Neural cell (in vitro differentiated cells): ENCODE data around the gene IQGAP2. TPM values are rescaled to one million over a fixed set of nuclear protein-coding genes. Genes with fewer than 3 reads are reported as not detected.

ENCODE experiments used
- H2AFZ ChIP-seq: fragments of 200-600, 300-800 bp; sonication (generic), shearing (Covaris generic); 2 replicates; pipeline ENCODE4 v1.6.0; 2014; ENCODE audit warnings: low read depth, mild to moderate bottlenecking, antibody characterized with exemption, low read length, moderate library complexity
- H3F3A ChIP-seq: fragments of 200-600 bp; shearing (Covaris generic); 2 replicates; pipeline ENCODE4 v1.6.1; 2016; ENCODE audit warnings: mild to moderate bottlenecking, moderate library complexity, mixed read lengths, antibody characterized with exemption, low read length; ENCODE audit not compliant: insufficient read depth, poor library complexity, severe bottlenecking
- H3K27ac ChIP-seq: fragments of 200-600, 300-800 bp; sonication (generic), shearing (Covaris generic); 2 replicates; pipeline ENCODE4 v1.5.1; 2014; ENCODE audit warnings: mild to moderate bottlenecking, low read length, moderate library complexity
- H3K27me3 ChIP-seq: fragments of 300-800, 200-600 bp; sonication (generic), shearing (Covaris generic); 2 replicates; pipeline ENCODE4 v1.6.0; 2014; ENCODE audit warnings: mild to moderate bottlenecking, low read depth, low read length, moderate library complexity; ENCODE audit not compliant: insufficient read depth
- H3K36me3 ChIP-seq: fragments of 300-800, 200-600 bp; sonication (generic), shearing (Covaris generic); 2 replicates; pipeline ENCODE4 v1.5.1; 2014; ENCODE audit warnings: mild to moderate bottlenecking, antibody characterized with exemption, low read length, moderate library complexity; ENCODE audit not compliant: insufficient read depth
- H3K4me2 ChIP-seq: fragments of 300-800, 200-600 bp; sonication (generic), shearing (Covaris generic); 2 replicates; pipeline ENCODE4 v1.6.0; 2014; ENCODE audit warnings: mild to moderate bottlenecking, low read length
- H3K4me3 ChIP-seq: fragments of 300-800, 200-600 bp; sonication (generic), shearing (Covaris generic); 2 replicates; pipeline ENCODE4 v1.5.1; 2014; ENCODE audit warnings: mild to moderate bottlenecking, low read length, moderate library complexity
- H3K79me2 ChIP-seq: fragments of 200-600 bp; shearing (Covaris generic); replicated peaks from 2 replicates; pipeline ENCODE4 v1.6.0; 2014; ENCODE audit warnings: mild to moderate bottlenecking, low read length, moderate library complexity; ENCODE audit not compliant: insufficient read depth
- H3K9ac ChIP-seq: fragments of 300-800, 200-600 bp; sonication (generic), shearing (Covaris generic); 2 replicates; pipeline ENCODE4 v1.6.1; 2016; ENCODE audit warnings: mild to moderate bottlenecking, low read length, mixed read lengths
- H3K9me2 ChIP-seq: fragments of 200-600 bp; shearing (Covaris generic); 2 replicates; pipeline ENCODE4 v1.6.1; 2016; ENCODE audit warnings: mild to moderate bottlenecking, low read length, mixed read lengths; ENCODE audit not compliant: insufficient read depth
- H3K9me3 ChIP-seq: fragments of 200-600, 300-800 bp; sonication (generic), shearing (Covaris generic); 2 replicates; pipeline ENCODE4 v1.6.1; 2016; ENCODE audit warnings: mild to moderate bottlenecking, mixed run types, low read length, moderate library complexity, mixed read lengths
- H4K20me1 ChIP-seq: fragments of 200-600 bp; shearing (Covaris generic); 2 replicates; pipeline ENCODE4 v1.6.1; 2016; ENCODE audit warnings: mild to moderate bottlenecking, mixed run types; ENCODE audit not compliant: insufficient read depth
- EP300 ChIP-seq: fragments of 450-650 bp; conservative IDR thresholded peaks from 2 replicates; pipeline ENCODE4 v1.6.1; 2014; ENCODE audit warnings: antibody characterized with exemption, mild to moderate bottlenecking, moderate library complexity; ENCODE audit not compliant: poor library complexity, severe bottlenecking
- EZH2 ChIP-seq: fragments of 200-600, 300-800 bp; shearing (Covaris generic), sonication (generic); IDR thresholded peaks from 2 replicates; pipeline ENCODE4 v1.6.1; 2014; ENCODE audit warnings: antibody characterized with exemption, low read length, borderline replicate concordance, mild to moderate bottlenecking; ENCODE audit not compliant: insufficient read depth, poor library complexity, severe bottlenecking
- MXI1 ChIP-seq: fragments of 450-650 bp; conservative IDR thresholded peaks from 2 replicates; pipeline ENCODE4 v1.6.1; 2014; ENCODE audit warnings: antibody characterized with exemption, mild to moderate bottlenecking; ENCODE audit not compliant: poor library complexity, severe bottlenecking
- POLR2AphosphoS5 ChIP-seq: IDR thresholded peaks from 2 replicates; pipeline ENCODE4 v1.6.1; 2012
- RAD21 ChIP-seq: fragments of 450-650 bp; conservative IDR thresholded peaks from 2 replicates; pipeline ENCODE4 v1.6.1; 2014; ENCODE audit warnings: antibody characterized with exemption, mild to moderate bottlenecking, moderate library complexity
- SMC3 ChIP-seq: fragments of 450-650 bp; conservative IDR thresholded peaks from 2 replicates; pipeline ENCODE4 v1.6.1; 2014; ENCODE audit warnings: antibody characterized with exemption, mild to moderate bottlenecking, moderate library complexity; ENCODE audit not compliant: poor library complexity
- TAF1 ChIP-seq: IDR thresholded peaks from 2 replicates; pipeline ENCODE4 v1.6.1; 2012; ENCODE audit warnings: low read depth
- polyA plus RNA-seq: library from polyadenylated mRNA; depleted of rRNA; stranded (reverse); fragments of >200 nt; gene quantifications from 2 replicates; pipeline ENCODE4 v1.2.3, GENCODE V29; 2014
- TF ChIP-seq, protein P1 (sequence below): fragments of 450-650 bp; IDR thresholded peaks from 2 replicates; pipeline ENCODE4 v1.5.1; 2014; ENCODE audit warnings: antibody characterized with exemption, mild to moderate bottlenecking, moderate library complexity; ENCODE audit not compliant: poor library complexity, severe bottlenecking
- TF ChIP-seq, protein P2 (sequence below): IDR thresholded peaks from 2 replicates; pipeline ENCODE4 v1.6.1; 2012; ENCODE audit warnings: borderline replicate concordance

The IQGAP2 gene
- polyA plus RNA-seq, 1 donor from 2014 or later, result 5.2 TPM

DNA sequence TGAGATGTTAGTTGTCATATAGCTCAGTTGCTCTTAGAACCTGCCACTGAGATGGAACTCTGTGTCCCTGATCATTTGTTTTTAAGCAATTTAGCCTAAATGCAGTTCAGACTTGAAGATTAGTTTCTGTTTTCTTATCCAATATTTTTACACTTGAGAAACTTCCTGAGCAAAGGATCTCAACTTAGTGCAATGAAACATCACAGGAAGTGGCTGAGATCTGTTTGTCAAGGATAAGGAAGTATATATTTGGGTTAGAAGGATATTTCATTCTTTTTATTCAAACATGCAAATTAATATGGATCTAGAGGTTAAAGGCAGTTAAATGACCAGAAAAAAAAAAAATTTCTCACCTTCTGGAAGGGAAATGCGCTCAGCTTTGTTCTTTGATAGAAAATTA lies 293.2 kb downstream of the IQGAP2 start:
- H3K9me2 ChIP-seq, result no peaks in the 10 kb centered on the region
- H3K9me3 ChIP-seq, result no peaks in the 10 kb centered on the region
- no peaks in the 10 kb centered on the region for H3F3A ChIP-seq
- no peak overlapping the region for H3K9ac ChIP-seq
- no peak overlapping the region for H3K27ac ChIP-seq
- no peaks in the 10 kb centered on the region for H3K79me2 ChIP-seq
- no peak overlapping the region for H2AFZ ChIP-seq
- no peak for TF ChIP-seq EZH2
- TF ChIP-seq RAD21, result no peak
- TF ChIP-seq, protein P1, sequence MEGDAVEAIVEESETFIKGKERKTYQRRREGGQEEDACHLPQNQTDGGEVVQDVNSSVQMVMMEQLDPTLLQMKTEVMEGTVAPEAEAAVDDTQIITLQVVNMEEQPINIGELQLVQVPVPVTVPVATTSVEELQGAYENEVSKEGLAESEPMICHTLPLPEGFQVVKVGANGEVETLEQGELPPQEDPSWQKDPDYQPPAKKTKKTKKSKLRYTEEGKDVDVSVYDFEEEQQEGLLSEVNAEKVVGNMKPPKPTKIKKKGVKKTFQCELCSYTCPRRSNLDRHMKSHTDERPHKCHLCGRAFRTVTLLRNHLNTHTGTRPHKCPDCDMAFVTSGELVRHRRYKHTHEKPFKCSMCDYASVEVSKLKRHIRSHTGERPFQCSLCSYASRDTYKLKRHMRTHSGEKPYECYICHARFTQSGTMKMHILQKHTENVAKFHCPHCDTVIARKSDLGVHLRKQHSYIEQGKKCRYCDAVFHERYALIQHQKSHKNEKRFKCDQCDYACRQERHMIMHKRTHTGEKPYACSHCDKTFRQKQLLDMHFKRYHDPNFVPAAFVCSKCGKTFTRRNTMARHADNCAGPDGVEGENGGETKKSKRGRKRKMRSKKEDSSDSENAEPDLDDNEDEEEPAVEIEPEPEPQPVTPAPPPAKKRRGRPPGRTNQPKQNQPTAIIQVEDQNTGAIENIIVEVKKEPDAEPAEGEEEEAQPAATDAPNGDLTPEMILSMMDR, result no peak
- TF ChIP-seq TAF1, result no peak
- TF ChIP-seq MXI1, result no peak
- TF ChIP-seq POLR2AphosphoS5, result no peak
- TF ChIP-seq EP300, result no peak
- TF ChIP-seq SMC3, result no peak
- TF ChIP-seq, protein P2, sequence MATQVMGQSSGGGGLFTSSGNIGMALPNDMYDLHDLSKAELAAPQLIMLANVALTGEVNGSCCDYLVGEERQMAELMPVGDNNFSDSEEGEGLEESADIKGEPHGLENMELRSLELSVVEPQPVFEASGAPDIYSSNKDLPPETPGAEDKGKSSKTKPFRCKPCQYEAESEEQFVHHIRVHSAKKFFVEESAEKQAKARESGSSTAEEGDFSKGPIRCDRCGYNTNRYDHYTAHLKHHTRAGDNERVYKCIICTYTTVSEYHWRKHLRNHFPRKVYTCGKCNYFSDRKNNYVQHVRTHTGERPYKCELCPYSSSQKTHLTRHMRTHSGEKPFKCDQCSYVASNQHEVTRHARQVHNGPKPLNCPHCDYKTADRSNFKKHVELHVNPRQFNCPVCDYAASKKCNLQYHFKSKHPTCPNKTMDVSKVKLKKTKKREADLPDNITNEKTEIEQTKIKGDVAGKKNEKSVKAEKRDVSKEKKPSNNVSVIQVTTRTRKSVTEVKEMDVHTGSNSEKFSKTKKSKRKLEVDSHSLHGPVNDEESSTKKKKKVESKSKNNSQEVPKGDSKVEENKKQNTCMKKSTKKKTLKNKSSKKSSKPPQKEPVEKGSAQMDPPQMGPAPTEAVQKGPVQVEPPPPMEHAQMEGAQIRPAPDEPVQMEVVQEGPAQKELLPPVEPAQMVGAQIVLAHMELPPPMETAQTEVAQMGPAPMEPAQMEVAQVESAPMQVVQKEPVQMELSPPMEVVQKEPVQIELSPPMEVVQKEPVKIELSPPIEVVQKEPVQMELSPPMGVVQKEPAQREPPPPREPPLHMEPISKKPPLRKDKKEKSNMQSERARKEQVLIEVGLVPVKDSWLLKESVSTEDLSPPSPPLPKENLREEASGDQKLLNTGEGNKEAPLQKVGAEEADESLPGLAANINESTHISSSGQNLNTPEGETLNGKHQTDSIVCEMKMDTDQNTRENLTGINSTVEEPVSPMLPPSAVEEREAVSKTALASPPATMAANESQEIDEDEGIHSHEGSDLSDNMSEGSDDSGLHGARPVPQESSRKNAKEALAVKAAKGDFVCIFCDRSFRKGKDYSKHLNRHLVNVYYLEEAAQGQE, result no peak
- H3K36me3 ChIP-seq, result no peaks in the 10 kb centered on the region
- H4K20me1 ChIP-seq, result no peaks in the 10 kb centered on the region
- H3K4me3 ChIP-seq, result no peak overlapping the region
- H3K4me2 ChIP-seq, result no peak overlapping the region
- no peaks in the 10 kb centered on the region for H3K27me3 ChIP-seq

DNA sequence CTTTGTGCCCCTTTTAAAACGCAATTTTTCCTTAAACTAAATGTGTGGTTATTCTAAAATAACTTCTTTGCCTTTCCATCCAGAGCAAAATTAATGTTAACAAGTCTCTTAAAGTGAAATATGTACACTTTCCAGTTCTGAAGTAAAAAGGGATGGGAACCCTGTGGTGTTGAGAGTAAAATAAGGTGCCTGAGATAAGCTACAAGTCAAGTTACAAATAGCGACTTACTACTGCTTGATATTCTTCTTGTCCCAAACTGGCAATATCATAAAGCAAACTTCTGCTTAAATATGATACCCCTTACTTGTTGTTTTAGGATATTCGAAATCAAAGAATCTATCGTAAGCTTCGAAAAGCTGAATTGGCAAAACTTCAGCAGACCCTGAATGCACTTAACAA lies 294.6 kb downstream of the IQGAP2 start:
- no peak for TF ChIP-seq MXI1
- TF ChIP-seq TAF1, result no peak
- TF ChIP-seq, protein P1, result no peak
- no peak for TF ChIP-seq EP300
- TF ChIP-seq SMC3, result no peak
- TF ChIP-seq POLR2AphosphoS5, result no peak
- no peak for TF ChIP-seq EZH2
- H3K9me2 ChIP-seq, result no peaks in the 10 kb centered on the region
- H3K4me2 ChIP-seq, result no peak overlapping the region
- H2AFZ ChIP-seq, result no peak overlapping the region
- H3K79me2 ChIP-seq, result no peaks in the 10 kb centered on the region
- no peaks in the 10 kb centered on the region for H3F3A ChIP-seq
- no peaks in the 10 kb centered on the region for H4K20me1 ChIP-seq
- no peaks in the 10 kb centered on the region for H3K27me3 ChIP-seq
- no peaks in the 10 kb centered on the region for H3K9me3 ChIP-seq
- no peak overlapping the region for H3K27ac ChIP-seq
- no peak overlapping the region for H3K9ac ChIP-seq
- H3K4me3 ChIP-seq, result no peak overlapping the region
- H3K36me3 ChIP-seq, result no peaks in the 10 kb centered on the region
